HG03442 (cell line): ENCODE data around the gene AKR7A3.
"Not testable (repeated sequence)": the region's sequence is repeated elsewhere in the genome, so short reads cannot be mapped to it uniquely, and the experiment has no call there.

Source experiments
- ATAC-seq: cut with Tn5 transposase; IDR thresholded peaks from one replicate; pipeline ENCODE4 v1.9.1; 2021; ENCODE audit warnings: mild to moderate bottlenecking, moderate library complexity; ENCODE audit not compliant: unreplicated experiment

Gene AKR7A3

DNA sequence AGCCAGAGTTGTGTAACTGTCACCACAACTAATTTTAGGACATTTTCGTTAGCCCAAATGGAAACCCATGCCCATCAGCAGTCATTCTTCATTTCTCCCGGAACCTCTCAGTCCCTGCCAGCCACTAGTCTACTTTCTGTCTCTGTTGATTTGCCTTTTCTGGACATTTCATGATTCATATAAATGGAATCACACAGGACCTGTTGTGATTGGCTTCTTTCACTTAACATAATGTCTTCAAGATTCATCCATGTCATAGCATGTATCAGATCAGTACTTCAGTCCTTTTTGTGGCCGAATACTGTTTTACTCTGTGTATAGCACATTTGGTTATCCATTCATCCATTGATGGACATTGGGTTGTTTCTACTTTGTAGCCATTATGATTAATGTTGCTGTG lies 30.6 kb upstream of the AKR7A3 start:
- ATAC-seq, result no peak

DNA sequence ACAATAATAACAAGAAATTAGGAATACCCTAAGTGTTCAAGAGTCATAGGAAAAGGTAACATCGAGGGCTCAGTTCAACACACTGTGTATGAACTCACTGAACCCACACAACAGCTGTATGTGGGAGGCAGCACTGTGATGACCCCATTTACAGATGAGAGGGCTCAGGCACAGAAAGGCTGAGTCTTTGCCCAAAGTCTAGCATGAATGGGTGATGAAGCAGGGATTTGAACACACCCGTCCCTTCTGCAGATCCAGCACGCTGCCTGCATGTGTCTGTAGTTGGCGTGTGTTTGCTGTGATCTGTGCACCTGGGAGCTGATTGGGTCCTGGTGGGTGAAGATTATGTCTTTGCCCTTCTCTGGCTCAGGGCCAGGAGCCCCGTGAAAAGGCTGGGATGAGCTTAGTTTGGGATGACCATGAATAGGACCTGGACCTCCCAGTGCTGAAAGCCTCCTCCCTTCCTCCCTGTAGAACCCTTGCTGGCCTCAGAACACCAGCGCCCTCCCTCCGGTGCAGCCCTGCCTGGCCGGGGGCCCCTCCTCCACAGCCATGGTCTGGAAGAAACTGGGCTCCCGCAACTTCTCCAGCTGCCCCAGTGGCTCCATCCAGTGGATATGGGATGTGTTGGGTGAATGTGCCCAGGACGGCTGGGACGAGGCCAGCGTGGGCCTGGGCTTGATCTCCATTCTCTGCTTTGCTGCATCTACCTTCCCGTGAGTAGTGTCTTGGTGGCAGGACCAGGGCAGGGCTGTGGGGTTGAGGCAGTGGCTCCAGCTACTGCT lies 28.7 kb upstream of the AKR7A3 start:
- ATAC-seq, result no peak

DNA sequence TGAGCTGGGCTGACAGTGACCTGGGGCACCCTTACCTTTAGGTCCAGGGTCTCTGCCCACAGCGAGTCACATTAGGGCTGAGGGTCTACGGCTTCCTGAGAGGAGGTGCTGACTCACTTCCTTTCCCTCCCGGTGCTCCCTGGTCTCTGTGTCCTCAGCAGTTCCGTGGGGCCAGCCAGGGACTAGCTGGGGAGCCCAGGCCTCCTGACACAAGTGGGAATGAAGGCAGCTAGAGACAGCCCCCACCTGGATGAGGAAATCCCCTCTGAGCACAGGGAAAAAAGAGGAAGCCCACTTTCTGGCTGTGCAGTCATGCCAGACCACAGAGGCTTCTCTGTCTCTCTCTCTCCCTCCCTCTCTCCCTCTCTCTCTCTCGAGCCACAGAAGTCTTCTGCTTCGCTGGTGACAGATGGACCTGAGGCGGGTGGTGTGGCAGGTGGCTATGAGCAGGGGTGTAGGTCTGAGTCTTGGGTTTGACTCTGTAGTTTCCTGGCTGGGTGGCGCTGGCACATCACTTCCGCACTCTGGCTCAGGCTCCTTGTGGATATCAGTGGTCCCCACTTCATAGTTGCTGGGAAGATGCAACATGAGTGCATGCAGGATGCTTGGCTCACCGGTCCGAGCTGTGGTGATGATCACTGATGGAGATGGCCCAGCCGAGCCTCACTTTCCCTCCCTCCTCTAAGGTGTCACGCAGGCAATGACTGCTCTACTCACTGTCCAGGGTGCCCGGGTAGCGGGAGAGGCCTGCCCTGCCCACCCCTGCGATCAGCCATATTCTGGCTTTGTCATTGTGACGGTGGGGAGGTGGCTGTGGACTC lies 27.0 kb upstream of the AKR7A3 start:
- no peak for ATAC-seq

DNA sequence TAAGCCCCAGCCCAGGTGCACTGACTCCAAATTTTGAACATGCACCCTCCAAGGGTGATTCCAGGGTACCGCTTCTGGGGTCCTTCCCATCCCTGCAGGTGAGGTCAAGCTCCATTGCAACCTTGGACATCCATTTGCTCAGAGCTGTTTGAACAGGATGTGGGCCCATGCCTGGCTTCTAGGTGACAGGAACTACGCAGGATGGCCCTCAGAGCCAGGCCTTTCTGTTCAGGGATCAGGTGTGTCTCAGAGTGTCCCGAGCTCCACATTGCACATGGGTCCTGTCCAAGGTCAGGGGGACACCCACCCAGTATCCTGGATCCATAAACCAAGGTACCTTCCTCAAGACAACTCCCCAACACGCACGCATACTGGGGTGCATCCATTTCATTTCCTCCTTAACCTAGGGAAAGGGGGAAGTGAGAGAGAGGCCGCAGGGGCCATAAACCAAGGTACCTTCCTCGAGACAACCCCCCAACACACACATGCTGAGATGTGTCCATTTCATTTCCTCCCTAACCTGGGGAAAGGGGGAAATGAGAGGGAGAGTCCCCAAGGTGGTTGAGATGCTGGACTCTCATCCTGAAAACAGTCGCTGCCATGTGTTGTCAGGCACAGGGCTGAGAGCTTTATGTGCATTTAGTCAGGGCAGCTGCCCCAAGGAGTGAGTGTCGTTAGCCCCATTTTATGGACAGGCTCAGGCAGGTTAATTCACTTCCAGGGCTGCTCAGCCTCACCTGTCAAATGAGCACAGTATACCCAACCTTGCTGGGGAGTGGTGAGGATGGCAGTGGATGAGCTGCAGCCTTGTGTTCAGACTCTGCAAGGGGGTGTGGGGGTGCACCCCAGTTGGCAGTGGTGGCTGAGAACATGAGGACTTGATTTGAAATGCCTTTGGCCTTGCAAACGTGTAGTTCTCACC lies 25.7 kb upstream of the AKR7A3 start:
- ATAC-seq, result no peak

DNA sequence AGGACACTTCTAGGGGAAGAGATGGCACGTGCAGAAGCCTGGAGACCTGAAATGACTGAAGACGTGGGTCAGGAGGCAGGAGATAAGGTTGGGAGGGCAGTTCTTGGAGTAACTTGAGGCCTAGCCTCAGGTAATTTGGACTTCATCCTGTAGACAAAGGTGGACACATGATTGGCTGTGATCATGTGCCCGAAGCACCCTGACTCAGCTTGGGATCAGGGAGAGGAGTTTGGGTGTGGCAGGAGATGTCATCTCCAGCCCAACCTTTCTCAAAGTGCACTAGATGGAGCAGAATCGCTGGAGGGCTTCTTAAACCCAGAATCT lies 25.0 kb upstream of the AKR7A3 start:
- ATAC-seq, result no peak

DNA sequence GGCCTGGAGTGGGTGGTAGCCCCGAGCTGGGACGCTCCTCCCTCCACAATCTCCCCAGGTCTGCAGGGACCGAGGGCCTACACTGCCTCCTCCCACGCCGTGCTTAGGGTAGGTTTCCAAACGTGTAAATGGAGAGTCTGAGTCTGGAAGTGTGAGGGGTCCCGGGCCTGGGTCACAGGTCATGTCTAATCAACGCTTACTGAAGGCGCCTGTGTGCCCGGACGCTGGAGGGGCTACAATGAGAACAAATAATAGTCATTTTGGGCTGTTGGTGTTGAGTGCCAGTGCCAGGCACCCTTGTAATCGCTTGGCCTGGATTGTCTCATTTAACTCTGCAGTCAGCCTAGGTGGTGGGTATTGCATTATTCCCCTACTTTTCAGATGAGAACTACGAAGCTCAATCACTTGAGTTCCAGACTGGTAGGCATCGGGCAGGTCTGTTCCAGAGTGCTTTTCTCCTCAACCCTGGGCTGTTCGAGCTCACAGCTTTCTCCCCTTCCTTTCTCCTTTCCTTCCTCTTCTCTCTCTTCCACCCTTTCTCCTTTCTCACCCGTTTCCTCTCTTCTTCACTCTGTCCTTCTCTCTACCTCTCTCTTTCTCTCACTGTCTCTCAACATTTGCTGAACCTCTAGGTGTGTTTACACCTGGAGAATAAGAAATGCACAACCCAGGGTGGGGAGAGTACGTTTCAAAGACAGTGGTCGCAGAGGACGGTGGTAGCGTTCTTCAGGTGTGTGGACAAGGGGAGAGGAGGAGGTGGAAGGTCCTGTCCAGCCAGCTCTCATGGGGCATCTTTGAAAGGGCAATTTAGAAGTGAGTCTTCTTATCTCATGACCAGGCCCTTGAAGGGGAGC lies 24.4 kb upstream of the AKR7A3 start:
- peak; percentile 9 for ATAC-seq

DNA sequence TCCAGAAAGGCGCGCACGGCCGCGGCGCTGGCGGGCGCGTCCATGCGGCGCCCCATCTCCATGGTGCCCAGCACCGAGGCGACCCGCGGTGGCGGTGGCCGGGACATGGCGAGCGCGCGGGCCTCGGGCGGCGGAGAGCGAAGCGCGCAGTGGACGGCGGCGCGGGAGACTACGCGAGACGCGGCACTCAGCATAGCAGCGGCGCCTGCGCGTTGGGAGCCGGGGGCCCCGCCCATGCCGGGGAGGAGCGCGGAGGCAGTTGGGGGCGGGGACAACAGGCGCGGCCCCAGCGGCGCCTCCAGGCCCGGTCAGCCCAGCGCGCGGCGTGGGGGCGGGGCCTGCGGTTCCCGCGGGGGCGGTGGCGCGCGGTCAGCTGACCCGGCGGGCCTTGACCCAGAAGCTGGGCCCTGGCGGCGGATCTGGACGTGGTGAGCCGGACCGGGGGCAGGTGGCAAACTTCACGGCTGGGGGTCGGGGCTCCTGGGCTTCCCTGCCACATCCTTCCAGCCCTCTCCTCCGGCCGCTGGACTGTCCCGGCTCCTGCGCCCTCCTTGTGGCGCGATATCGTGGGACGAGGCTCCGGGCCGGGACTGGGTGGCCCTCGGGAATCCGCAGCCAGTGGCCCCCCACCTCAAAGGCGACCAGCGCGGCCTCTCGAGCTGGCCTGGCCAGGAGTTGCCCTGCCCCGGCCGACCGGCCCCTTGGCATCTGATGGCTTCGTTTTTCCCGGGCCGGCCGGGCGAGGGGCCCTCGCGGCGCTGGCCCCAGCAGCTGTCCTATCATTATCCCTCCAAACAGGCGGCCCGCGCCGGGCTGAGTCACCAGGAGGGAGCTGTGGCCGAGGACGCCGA lies 23.6 kb upstream of the AKR7A3 start, which contains the start of the genes AKR7A2 and SLC66A1:
TSS of gene AKR7A2 (minus strand) at position 214 of the 851 bp plus-strand sequence. CDS start at position 194, 20 bp downstream.
TSS of gene SLC66A1 (plus strand) at position 396 of the 851 bp plus-strand sequence. CDS start 5,352 bp downstream, outside the sequence.
- ATAC-seq, result peak; percentile 77

DNA sequence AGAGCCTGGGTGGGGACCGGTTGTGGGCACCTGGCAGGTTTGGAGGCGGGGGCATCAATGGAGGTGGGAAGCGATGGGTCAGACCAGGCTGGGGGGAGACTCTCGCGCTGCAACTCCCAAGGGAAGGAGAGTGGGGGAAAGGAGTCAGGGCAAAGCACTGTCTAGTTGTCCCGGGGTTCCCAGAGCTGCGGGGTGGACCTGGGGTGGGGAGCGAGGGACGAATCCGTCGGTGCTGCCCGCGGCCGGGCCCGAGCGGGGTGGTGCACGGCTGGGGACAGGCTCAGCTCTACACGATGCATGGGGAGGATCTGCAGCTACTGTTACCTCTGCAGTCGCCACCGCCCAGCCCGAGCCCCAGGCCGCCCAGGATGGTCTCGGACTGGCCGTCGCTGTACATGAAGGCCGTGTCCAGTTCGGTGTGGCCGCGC lies 22.9 kb upstream of the AKR7A3 start:
- no peak for ATAC-seq

DNA sequence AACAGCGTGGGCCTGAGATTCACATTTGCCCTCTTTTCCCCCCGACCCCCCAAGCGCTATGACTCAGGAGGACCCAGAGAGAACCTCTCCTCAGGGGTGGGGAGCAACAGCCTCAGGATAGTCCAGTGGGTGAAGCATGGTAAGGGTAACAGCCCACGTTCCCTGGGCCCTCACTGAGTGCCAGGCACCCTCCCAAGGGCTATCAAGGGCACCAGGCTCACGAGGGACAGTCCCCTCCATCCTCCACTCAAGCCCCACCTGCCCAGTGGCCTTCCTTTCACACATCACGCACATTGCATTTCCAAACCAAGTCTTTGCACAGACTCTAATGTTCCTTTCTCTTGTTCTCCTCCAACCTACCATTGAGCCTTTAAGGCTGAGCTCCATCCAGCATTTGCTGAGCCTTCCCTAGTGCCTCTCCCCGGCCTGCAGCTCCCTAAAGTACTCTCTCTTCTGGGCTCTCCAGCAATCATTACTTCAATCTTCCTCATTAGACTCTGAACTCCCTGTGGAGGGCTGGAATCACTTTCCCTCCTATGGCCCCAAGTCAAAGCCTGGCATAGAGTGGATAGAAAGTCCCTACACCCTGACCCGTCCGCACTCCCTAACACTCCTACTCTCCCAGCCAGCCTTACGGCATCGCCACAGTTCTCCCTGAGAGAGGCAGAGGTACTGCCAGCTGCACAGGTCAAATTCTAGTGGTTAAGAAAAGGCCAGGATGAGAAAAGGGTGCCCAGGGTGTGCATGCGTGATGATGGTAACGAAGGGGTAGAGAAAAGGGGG lies 22.3 kb upstream of the AKR7A3 start:
- ATAC-seq, result no peak

DNA sequence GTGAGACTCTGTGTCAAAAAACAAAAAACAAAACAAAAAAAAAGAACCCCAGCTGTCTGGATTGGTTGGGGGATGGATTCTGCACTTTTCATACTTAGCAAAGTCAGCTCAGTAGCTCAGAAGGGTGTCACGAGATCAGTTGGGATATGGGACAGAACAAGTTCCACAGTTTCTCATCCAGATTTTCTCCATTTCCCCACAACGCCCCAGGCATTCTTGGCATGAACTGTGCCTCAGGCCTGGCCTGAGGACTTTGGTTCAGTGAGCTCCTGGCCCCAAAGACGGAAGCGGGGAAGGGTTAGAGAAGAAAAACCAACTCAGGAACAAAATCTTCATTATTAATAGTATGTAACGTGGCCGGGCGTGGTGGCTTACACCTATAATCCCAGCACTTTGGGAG lies 21.5 kb upstream of the AKR7A3 start:
- ATAC-seq, result no peak

DNA sequence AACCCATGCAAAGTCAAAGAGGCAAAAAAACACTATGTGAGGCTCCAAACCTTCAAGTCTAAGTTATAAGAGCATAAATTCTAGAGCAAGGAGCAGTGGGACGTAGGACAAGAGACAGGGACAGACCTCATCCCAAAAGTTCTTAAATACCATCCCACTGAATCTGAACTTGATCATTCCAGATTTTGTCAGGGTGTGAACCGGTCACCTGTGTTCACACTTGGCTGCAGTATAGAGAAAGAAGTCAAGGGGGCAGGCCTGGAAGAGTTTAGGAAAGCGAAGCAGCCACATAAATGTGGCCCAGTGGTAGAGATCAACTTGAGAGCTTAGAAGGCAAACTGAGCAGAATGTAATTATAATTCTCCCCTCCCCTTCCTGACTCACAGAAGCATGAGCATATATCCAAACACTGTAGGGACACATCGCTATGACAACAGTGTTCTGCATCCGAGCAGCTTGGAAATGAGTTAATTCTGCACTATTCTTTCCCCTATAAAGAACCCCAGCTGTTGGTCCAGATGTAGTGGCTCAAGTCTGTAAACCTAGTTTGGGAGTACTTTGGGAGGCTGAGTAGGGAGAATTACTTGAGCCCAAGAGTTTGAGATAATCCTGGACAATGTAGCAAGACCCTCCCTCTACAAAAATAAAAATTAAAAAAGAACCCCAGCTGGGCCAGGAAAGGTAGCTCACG lies 20.7 kb upstream of the AKR7A3 start:
- ATAC-seq, result no peak

DNA sequence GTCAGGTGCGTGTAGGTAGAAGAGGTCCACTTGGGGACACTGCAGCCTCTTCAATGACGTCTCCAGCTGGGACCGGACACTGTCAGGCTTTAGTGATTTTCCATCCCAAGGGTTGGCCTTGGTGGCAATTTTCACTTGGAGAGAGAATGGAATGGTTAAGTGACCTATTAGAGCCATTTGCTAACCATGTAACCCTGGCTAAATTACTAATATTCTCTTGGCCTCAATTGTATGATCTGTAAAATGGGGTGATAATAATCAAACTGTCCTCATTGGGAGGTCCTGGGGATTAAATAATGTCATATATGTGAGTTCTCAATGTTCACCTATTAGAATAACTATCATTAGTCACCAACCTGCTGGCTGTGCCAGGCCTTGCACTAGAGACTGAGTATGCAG lies 19.9 kb upstream of the AKR7A3 start:
- no peak for ATAC-seq

DNA sequence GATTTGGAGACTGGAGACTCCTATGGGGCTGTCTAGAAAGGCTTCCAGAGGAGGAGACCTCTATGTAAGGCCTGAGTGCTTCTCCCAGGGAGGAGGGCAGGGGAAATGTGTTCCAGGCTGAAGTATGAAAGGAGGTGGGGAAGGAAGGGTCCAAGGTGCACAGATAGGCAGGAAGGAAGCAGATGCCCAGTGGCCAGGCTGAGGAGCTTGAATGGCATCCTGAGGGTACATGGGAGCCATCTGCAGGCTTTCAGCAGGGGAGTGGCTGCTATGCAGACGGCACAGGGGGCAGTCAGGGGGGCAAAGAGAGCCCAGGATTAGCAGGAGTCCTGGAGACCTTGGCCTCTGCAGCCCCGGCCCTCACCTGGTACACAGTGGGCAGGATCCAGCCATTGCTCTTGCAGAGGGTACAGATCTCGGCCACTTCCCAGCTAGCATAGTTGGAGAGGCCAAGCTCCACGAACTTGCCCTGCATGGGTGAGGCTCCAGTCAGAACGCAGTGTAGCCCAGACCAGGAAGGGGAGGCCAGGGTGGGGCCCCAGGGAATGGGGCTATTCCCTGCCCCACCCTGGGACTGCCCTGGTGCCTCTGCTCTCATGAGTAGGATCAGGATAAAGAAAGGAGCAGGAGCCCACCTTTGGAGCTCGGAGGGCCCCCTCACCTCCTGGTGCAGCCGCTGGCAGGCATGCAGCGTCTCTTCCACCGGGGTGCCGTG lies 19.4 kb upstream of the AKR7A3 start:
- no peak for ATAC-seq

DNA sequence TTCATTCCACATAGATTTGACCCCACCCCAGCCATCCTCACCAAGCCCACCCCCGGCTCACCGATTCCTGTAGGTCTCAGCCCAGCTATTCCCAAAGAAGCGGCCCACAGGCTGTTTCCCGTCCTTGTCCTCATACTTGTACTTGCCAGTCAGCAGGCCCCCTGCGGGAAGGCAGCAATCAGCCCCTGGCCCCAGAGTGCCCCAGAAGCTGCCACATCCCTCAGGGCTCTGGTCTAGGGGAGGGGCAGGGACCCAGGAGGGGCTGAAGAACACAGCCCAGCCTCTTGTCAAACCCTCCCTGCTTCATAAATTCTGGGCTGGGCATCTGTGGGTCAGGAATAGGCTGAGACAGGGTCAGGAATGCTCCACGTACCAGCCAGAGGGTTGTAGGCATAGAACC lies 18.4 kb upstream of the AKR7A3 start:
- no peak for ATAC-seq

DNA sequence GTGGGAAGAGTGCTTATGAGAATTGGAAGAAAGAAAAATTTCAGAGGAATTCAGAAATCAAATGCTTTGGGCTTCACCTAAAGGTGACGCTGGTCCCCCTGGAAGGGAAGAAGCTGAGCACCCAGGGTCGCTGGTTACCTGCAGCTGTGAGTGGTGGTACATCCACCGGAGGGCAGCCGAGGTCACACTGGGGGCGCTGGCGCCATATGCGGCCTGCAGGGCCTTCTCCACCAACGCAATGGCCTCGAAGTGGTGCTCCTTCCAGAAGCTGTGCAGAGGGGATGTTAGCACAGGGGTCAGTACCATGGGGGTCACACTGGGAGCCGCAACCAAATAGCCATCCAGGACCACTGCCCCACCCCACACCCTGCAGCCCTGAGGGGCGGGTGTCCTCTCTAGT lies 17.3 kb upstream of the AKR7A3 start:
- ATAC-seq, result no peak

DNA sequence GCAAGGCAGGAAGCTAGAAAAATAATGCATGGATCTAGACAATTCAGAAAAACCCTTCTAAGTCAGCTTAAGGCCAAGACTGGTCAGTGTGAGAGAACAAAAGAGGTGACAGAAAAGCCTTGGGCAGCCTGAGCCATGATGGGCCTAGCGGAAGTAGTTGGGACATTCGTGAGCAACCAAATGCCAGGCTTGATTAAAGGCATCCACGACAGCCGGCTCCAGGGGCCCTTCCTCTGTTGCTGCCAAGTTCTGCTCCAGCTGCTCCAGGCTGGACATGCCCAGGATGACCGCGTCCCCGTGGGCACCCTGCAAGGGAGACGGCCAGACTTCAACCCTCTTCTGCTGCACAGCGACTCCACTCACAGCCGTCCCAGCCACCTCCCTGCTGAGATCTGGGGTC lies 15.5 kb upstream of the AKR7A3 start:
- not testable (repeated sequence) for ATAC-seq

DNA sequence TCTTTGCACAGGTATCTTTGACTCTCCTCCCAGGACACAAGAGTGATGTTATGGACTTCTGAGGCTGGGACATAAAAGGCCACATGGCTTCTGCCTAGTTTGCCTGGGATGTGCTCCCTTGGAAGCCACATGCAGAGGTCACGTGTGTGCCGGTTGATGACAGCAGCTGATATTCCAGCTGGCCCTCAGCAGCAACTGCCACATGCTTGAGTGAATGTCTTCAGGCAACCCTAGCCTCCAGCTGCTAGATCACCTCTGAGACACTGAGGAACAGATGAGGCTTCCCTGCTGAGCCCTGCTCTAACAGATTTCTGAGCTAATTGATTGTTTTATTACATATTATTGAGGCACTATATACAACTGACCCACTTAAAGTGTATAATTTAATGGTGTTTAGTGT lies 11.6 kb upstream of the AKR7A3 start:
- ATAC-seq, result no peak
